NCI-H82 treated with DMSO at 0.1 percent for 48 hours (cell line): ENCODE results near the gene NDUFB7.
A peak's percentile ranks its signal among the peaks of the same experiment; 100 is the strongest.
"Not testable (repeated sequence)": the region's sequence is repeated elsewhere in the genome, so short reads cannot be mapped to it uniquely, and the experiment has no call there.

Experiments
- DNase-seq: peaks from one replicate; lab custom pipeline; 2025; ENCODE audit not compliant: unreplicated experiment; lab: John Stamatoyannopoulos, UW

The NDUFB7 gene

GRCh38 chr19:14575428-14575980, 3.6 kb upstream of the NDUFB7 start:
- DNase-seq, result no peak

- DNase-seq, result no peak
These were observed 870 bp downstream of the NDUFB7 start for GRCh38 chr19:14570864-14571527.

GRCh38 chr19:14567079-14567478, 4.8 kb downstream of the NDUFB7 start:
- no peak for DNase-seq

GRCh38 chr19:14566712-14567077, 5.2 kb downstream of the NDUFB7 start:
- DNase-seq, result no peak

GRCh38 chr19:14565765-14566711, 5.8 kb downstream of the NDUFB7 start:
- no peak for DNase-seq

GRCh38 chr19:14565298-14565679, 6.6 kb downstream of the NDUFB7 start:
- DNase-seq, result no peak

- not testable (repeated sequence) for DNase-seq
These were observed 7.1 kb downstream of the NDUFB7 start for GRCh38 chr19:14564652-14565297.

- peak; percentile 84 for DNase-seq
These were observed 7.7 kb downstream of the NDUFB7 start for GRCh38 chr19:14563989-14564651.

- no peak for DNase-seq
These were observed 8.3 kb downstream of the NDUFB7 start for GRCh38 chr19:14563590-14563926.

GRCh38 chr19:14562660-14563589, 8.9 kb downstream of the NDUFB7 start:
- DNase-seq, result no peak

- DNase-seq, result no peak
These were observed 10.0 kb downstream of the NDUFB7 start for GRCh38 chr19:14561847-14562351.

GRCh38 chr19:14561249-14561648, 10.6 kb downstream of the NDUFB7 start:
- no peak for DNase-seq

GRCh38 chr19:14560776-14561108, 11.1 kb downstream of the NDUFB7 start:
- no peak for DNase-seq

- no peak for DNase-seq
These were observed 11.7 kb downstream of the NDUFB7 start for GRCh38 chr19:14559916-14560775.

- no peak for DNase-seq
These were observed 13.3 kb downstream of the NDUFB7 start for GRCh38 chr19:14558370-14559066.

GRCh38 chr19:14556662-14557188, 15.1 kb downstream of the NDUFB7 start:
- peak; percentile 56 for DNase-seq

GRCh38 chr19:14555918-14556661, 15.8 kb downstream of the NDUFB7 start:
- no peak for DNase-seq
